Fibroblast of skin of right quadriceps (primary cell): Measurements from ENCODE around the gene SLC4A1AP.

ENCODE experiments used
- DNase-seq: peaks from one replicate; pipeline ENCODE4 v3.0.0-alpha.2; 2013

SLC4A1AP gene

GRCh38 chr2:27703638-27704341 is 40.1 kb downstream of the SLC4A1AP start:
- peak; percentile 94 for DNase-seq

- DNase-seq, result no peak
These were observed 40.7 kb downstream of the SLC4A1AP start for GRCh38 chr2:27704342-27704876.

GRCh38 chr2:27705851-27706622 is 42.3 kb downstream of the SLC4A1AP start:
- peak; percentile 94 for DNase-seq

GRCh38 chr2:27707462-27708256 is 44.0 kb downstream of the SLC4A1AP start:
- DNase-seq, result no peak

- DNase-seq, result no peak
These were observed 44.6 kb downstream of the SLC4A1AP start for GRCh38 chr2:27708257-27708654.

- no peak for DNase-seq
These were observed 45.0 kb downstream of the SLC4A1AP start for GRCh38 chr2:27708666-27709065.

- DNase-seq, result no peak
These were observed 45.6 kb downstream of the SLC4A1AP start for GRCh38 chr2:27709326-27709725.

- DNase-seq, result no peak
These were observed 46.4 kb downstream of the SLC4A1AP start for GRCh38 chr2:27709960-27710575.

- DNase-seq, result no peak
These were observed 47.1 kb downstream of the SLC4A1AP start for GRCh38 chr2:27710640-27711430.

- no peak for DNase-seq
These were observed 48.1 kb downstream of the SLC4A1AP start for GRCh38 chr2:27711804-27712203.

- DNase-seq, result no peak
These were observed 48.8 kb downstream of the SLC4A1AP start for GRCh38 chr2:27712522-27712921.

GRCh38 chr2:27713201-27713600 is 49.5 kb downstream of the SLC4A1AP start:
- no peak for DNase-seq

- DNase-seq, result no peak
These were observed 50.4 kb downstream of the SLC4A1AP start for GRCh38 chr2:27714053-27714452.

- no peak for DNase-seq
These were observed 51.2 kb downstream of the SLC4A1AP start for GRCh38 chr2:27714851-27715291.

GRCh38 chr2:27715318-27716210 is 51.9 kb downstream of the SLC4A1AP start:
- peak; percentile 82 for DNase-seq

GRCh38 chr2:27716301-27717069 is 52.8 kb downstream of the SLC4A1AP start:
- no peak for DNase-seq

- peak; percentile 61 for DNase-seq
These were observed 53.5 kb downstream of the SLC4A1AP start for GRCh38 chr2:27717070-27717795.

GRCh38 chr2:27720004-27720551 is 56.4 kb downstream of the SLC4A1AP start:
- DNase-seq, result peak; percentile 95

GRCh38 chr2:27721335-27721734 is 57.6 kb downstream of the SLC4A1AP start:
- DNase-seq, result no peak
